Fibroblast of lung (primary cell): ENCODE data around the gene NDUFV2. TPM values are rescaled to one million over a fixed set of nuclear protein-coding genes. Genes with fewer than 3 reads are reported as not detected.

ENCODE experiments used
- DNase-seq, 2 donors: peaks; one replicate each; pipeline versions ENCODE4 v3.0.0 to v3.0.0-alpha.2; 2010; ENCODE audit warnings: low read depth in 2 of 2
- H2AFZ ChIP-seq: 2 replicates; pipeline ENCODE4 v1.5.1; 2012; ENCODE audit warnings: low read length, control low read depth, inconsistent platforms
- H3K27ac ChIP-seq: 2 replicates; pipeline ENCODE4 v1.5.1; 2011; ENCODE audit warnings: low read length, control low read depth; ENCODE audit not compliant: insufficient read depth
- H3K27me3 ChIP-seq: 2 replicates; pipeline ENCODE4 v1.5.1; 2011; ENCODE audit warnings: mild to moderate bottlenecking, low read length; ENCODE audit not compliant: control insufficient read depth, insufficient read depth
- H3K36me3 ChIP-seq: 2 replicates; pipeline ENCODE4 v1.5.1; 2011; ENCODE audit warnings: low read length; ENCODE audit not compliant: control insufficient read depth, insufficient read depth
- H3K4me1 ChIP-seq: 2 replicates; pipeline ENCODE4 v1.5.1; 2011; ENCODE audit warnings: low read length; ENCODE audit not compliant: control insufficient read depth, insufficient read depth; ENCODE audit errors: extremely low read depth
- H3K4me2 ChIP-seq: 2 replicates; pipeline ENCODE4 v1.5.1; 2011; ENCODE audit warnings: low read length, control low read depth; ENCODE audit not compliant: insufficient read depth; ENCODE audit errors: extremely low read depth
- H3K4me3 ChIP-seq, 4 experiments: fragments of 200-600 bp in 1 of 4; sonication (generic) in 1 of 4; replicated peaks in 1 of 4; 2 replicates each; pipeline ENCODE4 v1.5.1; 2011 to 2016; ENCODE audit warnings: low read length in 4 of 4, low read depth in 3 of 4, mild to moderate bottlenecking in 3 of 4, control low read depth in 2 of 4, inconsistent platforms in 1 of 4, mixed read lengths in 1 of 4; ENCODE audit not compliant: insufficient read depth in 1 of 4; ENCODE audit errors: control extremely low read depth in 1 of 4
- H3K79me2 ChIP-seq: 2 replicates; pipeline ENCODE4 v1.5.1; 2012; ENCODE audit warnings: mild to moderate bottlenecking, low read length, inconsistent platforms; ENCODE audit not compliant: control insufficient read depth, insufficient read depth
- H3K9ac ChIP-seq: 2 replicates; pipeline ENCODE4 v1.5.1; 2011; ENCODE audit warnings: mild to moderate bottlenecking, low read length, control low read depth; ENCODE audit not compliant: insufficient read depth
- H3K9me3 ChIP-seq: 2 replicates; pipeline ENCODE4 v1.5.1; 2012; ENCODE audit warnings: low read depth, low read length; ENCODE audit not compliant: control insufficient read depth, insufficient read depth
- H4K20me1 ChIP-seq: 2 replicates; pipeline ENCODE4 v1.5.1; 2011; ENCODE audit warnings: low read length; ENCODE audit not compliant: control insufficient read depth, insufficient read depth; ENCODE audit errors: extremely low read depth
- EZH2 ChIP-seq: IDR thresholded peaks from 2 replicates; pipeline ENCODE4 v1.5.1; 2012; ENCODE audit warnings: low read length, control low read depth, mild to moderate bottlenecking; ENCODE audit errors: missing control alignments
- polyA plus RNA-seq, 2 donors: library from polyadenylated mRNA; depleted of rRNA in 1 of 2; stranded (reverse) in 1 of 2; unstranded in 1 of 2; fragments of >200 nt; gene quantifications; 2 replicates each; pipeline ENCODE4 v1.2.1, GENCODE V29; 2011 to 2012; ENCODE audit warnings: missing spikeins in 1 of 2
- total RNA-seq: library from RNA; depleted of rRNA; stranded (reverse); fragments of >200 nt; gene quantifications from 2 replicates; pipeline ENCODE4 v1.2.1, GENCODE V29; 2014
- TF ChIP-seq, protein P1 (sequence below), 2 donors: IDR thresholded peaks in 1 of 2; conservative IDR thresholded peaks in 1 of 2; 1 replicate in 1 of 2; 2 replicates in 1 of 2; pipeline ENCODE4 v1.5.1; 2011 to 2012; ENCODE audit warnings: low read length in 2 of 2, control low read depth in 1 of 2, inconsistent platforms in 1 of 2, low read depth in 1 of 2, mild to moderate bottlenecking in 1 of 2

NDUFV2 gene
- total and polyA plus RNA-seq, 2 donors (not counting 1 experiment from before 2014, with no cell fraction given) = 97.3 to 133 TPM

DNA sequence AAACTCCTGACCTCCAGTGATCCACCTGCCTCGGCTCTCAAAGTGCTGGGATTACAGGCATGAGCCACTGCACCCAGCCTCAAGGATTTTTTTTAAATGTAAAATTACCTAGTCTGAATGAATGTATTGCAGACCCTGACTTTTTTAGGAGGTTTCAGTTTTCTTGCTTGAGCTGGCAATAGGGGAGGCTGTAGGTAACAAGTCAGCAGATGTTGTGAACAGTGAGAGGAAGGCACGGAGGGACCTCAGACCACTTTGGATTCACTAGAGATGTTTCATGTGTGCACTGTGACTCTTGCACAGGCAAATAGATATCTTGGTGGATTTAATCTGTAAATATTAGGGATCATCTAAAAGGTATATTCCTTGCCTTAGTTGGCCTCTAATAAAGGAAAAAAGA, 6.4 kb downstream of the NDUFV2 start:
- TF ChIP-seq, protein P1, sequence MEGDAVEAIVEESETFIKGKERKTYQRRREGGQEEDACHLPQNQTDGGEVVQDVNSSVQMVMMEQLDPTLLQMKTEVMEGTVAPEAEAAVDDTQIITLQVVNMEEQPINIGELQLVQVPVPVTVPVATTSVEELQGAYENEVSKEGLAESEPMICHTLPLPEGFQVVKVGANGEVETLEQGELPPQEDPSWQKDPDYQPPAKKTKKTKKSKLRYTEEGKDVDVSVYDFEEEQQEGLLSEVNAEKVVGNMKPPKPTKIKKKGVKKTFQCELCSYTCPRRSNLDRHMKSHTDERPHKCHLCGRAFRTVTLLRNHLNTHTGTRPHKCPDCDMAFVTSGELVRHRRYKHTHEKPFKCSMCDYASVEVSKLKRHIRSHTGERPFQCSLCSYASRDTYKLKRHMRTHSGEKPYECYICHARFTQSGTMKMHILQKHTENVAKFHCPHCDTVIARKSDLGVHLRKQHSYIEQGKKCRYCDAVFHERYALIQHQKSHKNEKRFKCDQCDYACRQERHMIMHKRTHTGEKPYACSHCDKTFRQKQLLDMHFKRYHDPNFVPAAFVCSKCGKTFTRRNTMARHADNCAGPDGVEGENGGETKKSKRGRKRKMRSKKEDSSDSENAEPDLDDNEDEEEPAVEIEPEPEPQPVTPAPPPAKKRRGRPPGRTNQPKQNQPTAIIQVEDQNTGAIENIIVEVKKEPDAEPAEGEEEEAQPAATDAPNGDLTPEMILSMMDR (conservative IDR thresholded peaks at IDR 0.05 in 1 of 2, IDR thresholded peaks at IDR 0.05 in 1 of 2; ENCODE audit: low read depth in 1 of 2, low read length in 2 of 2) = no peak
- no peak for TF ChIP-seq EZH2
- Histone ChIP-seq H3K9ac (no peak overlapping the region), H3K36me3 (no peaks in the 10 kb centered on the region), H2AFZ (no peak overlapping the region), H3K4me3 (no peak overlapping the region), H3K27me3 (no peaks in the 10 kb centered on the region), H4K20me1 (no peaks in the 10 kb centered on the region), H3K4me2 (peak overlapping the region; percentile 28), H3K4me1 (peaks cover 10% of the 10 kb centered on the region), H3K79me2 (peaks cover 98% of the 10 kb centered on the region), H3K9me3 (no peaks in the 10 kb centered on the region), H3K27ac (peak overlapping the region; percentile 26)
- no peak for DNase-seq

DNA sequence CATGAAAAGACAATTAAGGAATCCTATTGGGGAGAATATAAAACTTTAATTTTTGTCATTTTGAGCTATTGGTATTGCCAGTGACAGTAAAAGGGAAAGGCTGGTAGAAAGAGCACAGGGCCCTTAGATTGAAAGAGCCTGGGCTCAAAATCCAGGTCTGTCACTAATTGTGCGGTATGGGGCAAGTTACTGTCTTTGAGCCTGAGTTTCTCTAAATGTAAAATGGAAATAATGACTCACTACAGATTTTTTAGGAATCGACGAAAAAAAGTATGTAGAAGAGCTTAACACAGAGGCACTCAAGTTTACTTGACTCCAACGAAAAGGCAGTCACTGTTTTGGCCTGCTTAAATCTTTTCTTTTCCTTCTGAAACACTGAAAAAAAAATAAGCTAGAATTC, 7.0 kb downstream of the NDUFV2 start:
- Histone ChIP-seq H3K4me1 (peaks cover 10% of the 10 kb centered on the region), H3K9me3 (no peaks in the 10 kb centered on the region), H3K79me2 (peaks cover 97% of the 10 kb centered on the region), H3K9ac (no peak overlapping the region), H3K36me3 (no peaks in the 10 kb centered on the region), H4K20me1 (no peaks in the 10 kb centered on the region), H3K27ac (peak overlapping the region; percentile 26), H3K27me3 (no peaks in the 10 kb centered on the region), H3K4me3 (peak overlapping the region in 1 of 4 experiments; percentile 18), H3K4me2 (peak overlapping the region; percentile 28), H2AFZ (no peak overlapping the region)
- DNase-seq = peak; percentile 36 to 70
- no peak for TF ChIP-seq EZH2
- TF ChIP-seq, protein P1 (conservative IDR thresholded peaks at IDR 0.05 in 1 of 2, IDR thresholded peaks at IDR 0.05 in 1 of 2; ENCODE audit: low read depth in 1 of 2, low read length in 2 of 2) = no peak

DNA sequence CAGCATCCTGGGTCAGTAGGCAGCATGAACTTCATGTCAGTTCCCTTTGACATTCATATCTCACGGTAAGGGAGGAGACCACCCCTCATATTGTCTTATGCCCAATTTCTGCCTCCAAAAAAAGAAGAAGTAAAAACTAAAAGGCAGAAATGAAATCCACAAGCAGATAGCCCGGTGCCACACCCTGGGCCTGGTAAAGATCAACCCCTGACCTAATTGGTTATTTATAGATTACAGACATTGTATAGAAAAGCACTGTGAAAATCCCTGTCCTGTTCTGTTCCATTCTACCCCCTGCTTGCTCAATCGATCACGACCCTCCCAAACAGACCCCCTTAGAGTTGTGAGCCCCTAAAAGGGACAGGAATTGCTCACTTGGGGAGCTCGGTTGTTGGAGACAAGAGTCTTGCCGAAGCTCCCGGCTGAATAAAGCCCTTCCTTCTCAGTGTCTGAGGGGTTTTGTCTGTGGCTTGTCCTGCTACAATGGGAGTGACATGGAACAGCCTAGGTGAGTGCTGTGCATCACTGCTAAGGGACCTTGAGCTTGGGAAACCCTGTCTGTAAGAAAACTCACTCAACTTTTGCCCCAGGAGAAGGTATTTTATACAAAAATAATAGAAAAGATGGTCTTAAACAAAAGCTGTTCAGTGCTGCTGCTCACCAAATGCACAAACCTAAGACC, 11.1 kb downstream of the NDUFV2 start:
- H3K4me3 ChIP-seq = no peak overlapping the region
- H3K27ac ChIP-seq = no peak overlapping the region
- H2AFZ ChIP-seq = no peak overlapping the region
- DNase-seq = no peak
- no peak overlapping the region for H3K9ac ChIP-seq
- H3K9me3 ChIP-seq = no peaks in the 10 kb centered on the region
- H3K4me1 ChIP-seq = peaks cover 9% of the 10 kb centered on the region
- H3K4me2 ChIP-seq = no peak overlapping the region
- no peaks in the 10 kb centered on the region for H3K36me3 ChIP-seq
- H4K20me1 ChIP-seq = no peaks in the 10 kb centered on the region
- H3K79me2 ChIP-seq = peaks cover 81% of the 10 kb centered on the region
- H3K27me3 ChIP-seq = no peaks in the 10 kb centered on the region
- TF ChIP-seq EZH2 = no peak
- TF ChIP-seq, protein P1 (conservative IDR thresholded peaks at IDR 0.05 in 1 of 2, IDR thresholded peaks at IDR 0.05 in 1 of 2; ENCODE audit: low read depth in 1 of 2, low read length in 2 of 2) = no peak
